ENCODE results near the gene LPGAT1. TPM values are rescaled to one million over a fixed set of nuclear protein-coding genes. Genes with fewer than 3 reads are reported as not detected.

The LPGAT1 gene
- polyA plus RNA-seq, 5 donors = 14.8 to 23.5 (median 17.7) TPM

- peak in 1 of 2 donors; percentile 33 for DNase-seq
Measured at GRCh38 chr1:211829343-211830054, 1.1 kb downstream of the LPGAT1 start.

DNA sequence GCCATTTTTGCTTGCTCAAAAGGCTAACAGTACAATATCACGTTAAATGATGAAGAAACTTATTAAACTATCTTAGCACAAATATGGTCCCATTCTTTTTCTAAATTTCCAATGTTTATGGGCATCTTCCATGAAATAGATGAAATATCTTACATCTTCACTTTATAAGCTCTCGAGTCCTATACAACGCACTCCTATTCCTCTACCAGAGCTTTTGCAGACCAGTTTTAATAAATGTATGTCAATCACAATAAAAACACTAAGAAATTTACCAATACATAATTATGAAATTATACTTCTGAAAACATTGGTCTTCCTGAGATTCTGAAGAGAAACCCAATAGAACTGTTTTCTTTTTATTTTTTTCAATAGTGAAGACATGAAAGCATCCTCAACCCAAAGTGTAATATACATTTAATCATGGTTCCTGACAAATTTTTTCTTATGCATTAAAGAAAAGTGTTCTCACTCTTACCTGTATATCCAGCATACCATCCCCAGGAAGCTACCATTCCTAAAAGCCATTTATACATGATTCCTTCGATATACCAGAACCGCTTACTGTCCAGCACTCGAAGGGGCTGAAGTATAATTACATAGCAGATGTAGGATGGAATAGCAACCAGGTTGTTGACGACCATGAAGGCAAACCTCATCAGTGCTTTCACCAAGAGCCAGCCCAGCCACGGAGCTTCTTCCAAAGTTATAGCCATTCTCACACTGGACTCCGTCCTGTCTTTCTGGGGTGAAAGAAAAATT is 1.8 kb downstream of the LPGAT1 start:
- no peak for DNase-seq

DNA sequence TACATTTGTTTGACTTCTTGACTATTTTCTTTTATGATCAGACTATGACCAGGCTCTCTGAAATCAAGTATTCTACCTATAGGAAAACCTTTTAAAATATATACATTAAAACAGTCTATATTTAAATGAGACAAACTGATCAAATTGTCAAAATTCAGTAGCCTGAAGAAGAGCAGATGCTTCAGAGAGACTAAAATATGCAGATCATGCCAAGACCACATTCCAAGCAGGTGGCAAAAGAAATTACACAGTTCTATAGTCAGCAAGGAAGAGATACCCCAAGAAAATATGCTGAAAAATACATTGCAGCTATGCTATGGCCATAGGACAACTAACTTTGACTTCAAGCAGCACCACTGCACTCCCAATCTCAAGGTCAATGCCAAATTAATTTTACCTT is 3.5 kb downstream of the LPGAT1 start:
- DNase-seq = no peak

- DNase-seq = no peak
Measured at GRCh38 chr1:211825980-211826379, 4.6 kb downstream of the LPGAT1 start.

DNA sequence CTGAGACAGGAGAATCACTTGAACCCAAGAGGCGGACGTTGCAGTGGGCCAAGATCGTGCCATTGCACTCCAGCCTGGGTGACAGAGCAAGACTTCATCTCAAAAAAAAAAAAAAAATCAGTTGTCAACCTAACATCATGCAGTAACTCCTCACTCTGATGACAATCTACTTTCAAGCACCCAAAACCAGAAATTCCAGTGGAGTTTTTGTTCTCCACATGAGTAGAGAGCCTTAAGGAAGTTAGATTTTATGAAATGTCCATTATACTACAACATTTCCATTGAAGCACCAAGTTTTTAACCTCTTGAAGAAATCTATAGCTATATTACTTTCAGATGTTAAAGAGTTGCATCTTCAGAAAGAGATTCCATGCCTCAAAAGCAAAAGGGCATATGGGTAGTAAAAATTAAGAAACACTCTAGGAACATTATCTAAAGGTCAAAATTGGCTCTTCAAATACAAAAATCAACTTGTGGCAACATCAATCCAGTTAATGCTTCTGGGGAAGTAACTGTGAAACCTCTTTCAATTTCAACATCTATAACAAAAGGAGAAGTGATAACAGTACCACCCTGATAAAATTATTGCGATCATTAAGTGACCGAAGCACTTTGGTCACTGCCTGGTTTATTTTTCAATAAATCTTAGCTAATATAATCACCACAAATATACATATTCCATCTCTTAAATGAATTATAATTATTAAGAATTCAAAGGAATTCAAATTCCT is 7.7 kb downstream of the LPGAT1 start:
- DNase-seq = no peak

DNA sequence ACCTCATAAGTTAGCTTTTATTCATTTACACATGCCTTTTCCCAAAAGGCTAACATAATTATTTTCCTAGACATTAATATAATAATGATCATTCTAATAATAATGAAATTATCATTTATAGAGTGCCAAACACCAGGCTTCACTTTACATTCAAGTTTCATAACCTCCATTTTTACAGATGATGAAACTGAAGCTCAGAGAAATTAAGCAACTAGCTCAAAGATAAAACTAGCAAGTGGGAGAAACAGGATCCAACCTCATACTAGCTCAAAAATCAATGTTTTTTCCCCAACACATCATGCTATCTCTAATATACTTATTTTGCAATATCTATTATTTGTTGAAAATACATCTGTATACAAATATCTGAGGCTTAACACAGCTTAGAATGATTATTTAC is 14.0 kb downstream of the LPGAT1 start:
- DNase-seq = no peak

- no peak for DNase-seq
Measured at GRCh38 chr1:211814313-211814712, 16.2 kb downstream of the LPGAT1 start.

DNA sequence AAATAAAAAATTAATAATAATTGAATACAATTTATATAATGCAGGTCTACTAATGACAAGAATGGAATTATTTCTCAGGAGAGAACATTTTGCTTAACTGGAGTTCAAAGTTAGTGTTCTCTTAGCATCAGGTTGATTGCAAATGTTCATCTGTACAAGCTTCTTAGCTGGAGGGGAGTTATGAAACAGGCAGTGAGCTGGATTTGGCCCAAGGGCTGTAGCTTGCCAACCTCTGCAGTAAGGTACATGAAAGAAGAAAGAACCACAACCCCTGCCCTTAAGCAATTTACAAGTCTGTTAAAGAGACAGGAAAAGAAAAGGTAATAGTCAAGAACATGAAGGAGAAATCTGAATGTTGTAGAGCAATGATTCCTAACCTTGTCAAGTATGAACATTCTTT is 17.0 kb downstream of the LPGAT1 start:
- DNase-seq = no peak

GRCh38 chr1:211812584-211812983 is 18.0 kb downstream of the LPGAT1 start:
- no peak for DNase-seq

- DNase-seq = no peak
Measured at GRCh38 chr1:211811848-211812247, 18.7 kb downstream of the LPGAT1 start.

- DNase-seq = no peak
Measured at GRCh38 chr1:211811126-211811525, 19.4 kb downstream of the LPGAT1 start.

DNA sequence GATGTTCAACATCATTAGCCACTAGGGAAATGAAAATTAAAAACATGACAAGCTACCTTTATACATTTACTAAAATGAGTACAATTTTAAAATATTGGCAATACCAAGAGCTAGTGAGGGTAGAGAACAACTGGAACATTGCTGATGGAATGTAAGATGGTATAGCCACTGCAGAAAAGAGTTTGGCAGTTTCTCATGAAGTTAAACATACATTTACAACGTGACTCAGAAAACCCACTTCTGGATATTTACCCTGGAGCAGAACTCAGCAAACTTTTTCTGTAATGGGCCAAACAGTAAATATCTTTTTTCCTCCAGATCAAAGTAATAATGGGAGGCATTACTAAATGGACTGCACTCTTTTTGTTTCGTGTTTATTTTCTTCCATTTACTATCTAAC is 22.1 kb downstream of the LPGAT1 start:
- DNase-seq = no peak

DNA sequence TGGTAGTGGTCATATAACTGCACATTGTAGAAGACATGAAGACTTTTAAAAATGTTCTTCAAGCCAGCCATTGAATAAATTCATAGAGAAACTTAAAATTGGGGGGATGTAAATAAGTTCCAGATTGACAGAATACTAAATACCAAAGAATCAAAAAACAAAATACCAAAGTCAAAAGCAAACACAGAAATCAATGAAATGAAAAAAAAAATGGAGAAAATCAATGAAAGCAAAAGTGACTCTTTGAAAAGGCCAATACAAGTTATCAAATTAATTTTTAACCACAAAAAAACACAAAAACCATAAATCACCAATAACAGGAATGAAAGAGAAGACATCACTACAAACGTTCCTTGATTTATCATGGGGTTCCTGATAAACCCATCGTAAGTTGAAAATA is 25.6 kb downstream of the LPGAT1 start:
- no peak for DNase-seq

GRCh38 chr1:211800925-211801607 is 29.5 kb downstream of the LPGAT1 start:
- no peak for DNase-seq

DNA sequence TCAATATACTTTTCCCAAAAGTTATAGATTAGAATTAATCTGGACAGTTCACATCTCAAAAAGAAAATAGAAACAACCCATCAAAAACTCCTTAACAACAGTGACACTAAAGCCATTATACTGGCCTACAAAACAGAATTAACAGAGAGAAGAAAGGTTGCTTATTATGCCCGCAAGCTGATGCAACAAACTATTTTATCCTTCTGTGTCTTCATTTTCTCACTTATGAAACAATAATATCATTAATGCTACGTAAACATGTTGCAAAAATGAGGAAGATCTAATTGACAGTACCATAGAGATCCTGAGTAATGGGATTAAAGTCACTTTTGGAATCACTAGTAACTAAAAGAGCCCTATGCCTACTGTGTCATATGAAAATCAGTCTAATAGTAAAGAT is 32.6 kb downstream of the LPGAT1 start:
- no peak for DNase-seq

GRCh38 chr1:211791979-211792378 is 38.6 kb downstream of the LPGAT1 start:
- no peak for DNase-seq

DNA sequence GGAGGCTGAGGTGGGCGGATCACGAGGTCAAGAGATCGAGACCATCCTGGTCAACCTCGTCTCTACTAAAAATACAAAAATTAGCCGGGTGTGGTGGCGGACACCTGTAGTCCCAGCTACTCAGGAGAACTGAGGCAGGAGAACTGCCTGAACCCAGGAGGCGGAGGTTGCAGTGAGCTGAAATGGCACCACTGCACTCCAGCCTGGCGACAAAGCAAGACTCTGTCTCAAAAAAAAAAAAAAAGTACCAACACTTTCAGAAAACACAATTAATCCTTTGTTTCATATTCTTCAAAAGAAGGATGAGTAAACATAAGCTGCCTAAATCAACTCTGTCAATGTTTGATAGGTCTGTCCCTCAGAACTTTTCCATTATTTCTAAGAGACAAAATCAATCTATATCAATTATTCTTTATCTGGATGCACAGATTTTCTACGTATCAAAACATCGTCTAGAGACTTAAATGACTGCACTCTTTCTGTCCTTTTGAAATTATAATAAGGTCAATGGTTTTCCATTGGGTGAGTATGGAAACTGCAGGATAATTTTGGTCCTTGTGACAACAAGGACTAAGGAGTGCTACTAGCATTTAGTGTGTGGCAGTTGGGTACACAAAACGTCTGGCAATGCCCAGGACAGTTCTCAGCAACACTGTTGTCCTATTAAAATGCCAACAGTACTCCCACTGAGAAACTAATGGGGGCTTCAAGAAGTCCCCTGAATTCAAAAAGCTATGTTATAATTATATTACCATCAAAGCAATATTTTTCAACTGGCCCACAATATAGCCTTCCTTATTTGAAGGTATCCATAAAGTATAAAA is 40.7 kb downstream of the LPGAT1 start:
- DNase-seq = no peak

DNA sequence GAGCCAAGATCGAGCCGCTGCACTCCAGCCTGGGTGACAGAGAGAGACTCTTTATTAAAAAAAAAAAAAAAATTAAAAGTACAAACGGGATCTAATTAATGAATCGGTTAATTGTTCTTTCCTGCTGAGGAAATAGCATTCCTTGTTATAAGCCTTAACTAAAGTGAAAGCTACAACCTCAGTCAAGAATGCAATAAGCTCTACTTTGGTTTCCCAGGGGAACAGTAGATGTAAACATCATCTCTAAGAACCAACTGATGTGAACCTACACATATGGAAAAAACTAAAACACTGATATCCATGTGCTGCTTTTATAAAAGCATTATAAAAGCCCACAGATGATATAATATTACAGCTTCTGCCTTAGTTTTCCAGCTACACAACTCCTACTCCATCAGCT is 41.9 kb downstream of the LPGAT1 start:
- no peak for DNase-seq

DNA sequence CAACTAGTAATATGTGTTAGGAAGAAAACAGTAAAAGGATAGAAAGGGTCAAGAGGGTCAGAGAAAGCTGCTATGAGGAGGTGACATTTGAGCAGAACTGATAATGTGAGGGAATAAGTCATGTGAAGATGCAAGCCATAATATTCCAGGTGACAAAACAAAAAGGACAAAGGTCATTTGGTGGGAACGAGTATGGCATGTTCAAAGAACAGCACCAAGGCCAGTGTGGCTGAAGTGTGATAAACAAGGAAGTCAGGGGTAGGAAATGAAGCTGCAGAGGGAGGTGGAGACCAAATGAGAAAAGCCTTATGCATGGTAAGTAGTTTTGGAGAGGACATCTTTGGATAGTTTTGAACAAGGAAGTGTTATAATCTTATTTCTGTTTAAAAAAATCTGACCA is 46.7 kb downstream of the LPGAT1 start:
- DNase-seq = no peak

DNA sequence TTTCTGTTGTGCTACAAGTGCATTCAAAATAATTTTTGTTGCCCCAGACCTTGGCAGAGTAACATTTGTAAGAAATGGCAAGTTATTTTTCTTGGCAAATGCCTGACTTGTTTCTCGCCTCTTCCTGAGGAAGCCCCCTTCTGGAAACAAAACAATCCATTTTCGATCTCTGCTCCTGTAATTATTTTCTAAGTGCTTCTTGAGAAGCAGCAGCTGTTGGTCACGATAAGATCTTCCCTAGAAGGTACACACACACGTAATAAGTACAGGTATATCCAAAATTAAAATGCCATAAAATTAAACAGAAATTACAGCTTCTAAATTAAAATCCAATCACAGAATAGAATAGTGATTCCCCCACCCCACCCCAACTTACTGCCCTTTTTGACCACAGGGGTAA is 47.3 kb downstream of the LPGAT1 start:
- no peak for DNase-seq

GRCh38 chr1:211781260-211781659 is 49.3 kb downstream of the LPGAT1 start:
- no peak for DNase-seq
